Activated CD4-positive, CD25-positive, alpha-beta regulatory T cell treated with anti-CD3 and anti-CD28 coated beads, Interleukin-2, amount 50 U/mL, for 16 hours (primary cell): ENCODE results near the gene DAZAP2.
"Not testable (repeated sequence)": the region's sequence is repeated elsewhere in the genome, so short reads cannot be mapped to it uniquely, and the experiment has no call there.

Source experiments
- DNase-seq: peaks from one replicate; pipeline ENCODE4 v3.0.0-alpha.2; 2020; ENCODE audit warnings: low read depth, low spot score

The DAZAP2 gene

DNA sequence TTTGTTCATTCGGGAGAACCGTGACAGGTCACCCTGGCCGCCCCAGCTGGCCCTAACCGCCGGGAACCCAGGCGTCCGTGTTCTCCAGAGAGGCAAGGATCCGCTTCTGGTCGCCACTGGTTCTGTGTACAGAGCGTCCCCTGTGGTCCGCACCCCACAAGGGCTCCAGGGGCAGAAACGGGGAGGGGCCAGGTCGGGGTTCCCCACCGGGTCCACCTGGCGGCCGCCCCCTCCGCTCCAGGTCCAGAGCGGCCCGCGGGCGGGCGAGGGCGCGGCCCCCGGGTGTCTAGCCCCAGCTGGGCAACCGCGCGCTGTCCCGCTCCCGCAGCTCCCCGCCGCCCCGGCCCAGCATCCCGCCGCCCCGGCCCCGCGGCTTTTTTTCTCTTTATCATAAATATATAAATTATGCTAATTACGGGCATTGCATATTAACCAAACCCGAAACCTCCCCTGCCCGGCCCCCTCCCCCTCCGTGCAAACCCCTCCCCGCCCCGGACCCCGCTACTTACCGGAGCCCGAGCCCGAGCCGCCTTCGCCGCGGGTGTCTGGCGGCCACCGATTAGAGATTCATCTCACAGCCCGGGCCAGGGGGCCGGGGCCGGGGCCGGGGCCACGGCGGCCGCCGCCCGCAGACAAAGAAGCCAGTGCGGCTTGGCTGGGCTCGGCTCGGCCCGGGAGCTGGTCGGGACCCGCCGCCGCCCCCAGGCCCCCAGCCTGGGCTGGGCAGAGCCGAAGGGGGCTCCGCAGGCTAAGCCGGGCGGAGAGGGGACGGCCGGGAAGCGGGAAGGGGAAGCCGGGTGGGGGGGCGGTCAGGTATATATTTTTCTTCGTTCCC, 21.3 kb upstream of the DAZAP2 start:
- DNase-seq, result peak; percentile 6

DNA sequence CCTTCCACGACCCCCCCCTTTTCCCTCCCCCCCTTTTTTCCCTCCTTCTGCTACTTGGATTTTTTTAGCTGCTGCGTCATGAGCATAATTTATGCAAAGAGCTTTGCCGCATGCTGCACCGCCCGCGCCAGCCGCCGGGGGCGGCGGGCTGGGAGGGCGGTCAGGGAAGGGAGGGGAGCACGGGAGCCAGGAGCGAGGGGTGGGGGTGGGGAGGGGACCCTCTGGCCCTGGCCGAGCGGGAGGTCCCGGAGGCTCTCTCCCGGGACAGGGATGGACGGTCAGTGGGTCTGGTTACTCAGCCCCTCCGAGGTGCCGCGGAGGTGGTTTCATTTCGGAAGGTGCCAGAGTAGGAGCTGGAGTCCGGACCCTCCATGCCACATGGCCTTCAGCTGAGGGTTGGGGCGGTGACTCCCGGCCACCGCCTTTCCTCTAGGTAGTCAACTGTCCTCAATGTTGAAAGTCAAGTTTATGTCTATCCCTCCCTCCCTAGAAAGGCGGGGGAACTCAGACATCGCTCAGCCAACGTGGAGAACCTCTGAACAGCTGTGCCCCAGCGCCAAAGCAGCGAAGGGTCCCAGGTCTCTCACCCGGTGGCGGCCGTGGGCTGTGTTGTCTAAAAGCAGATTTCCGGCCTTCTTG, 20.5 kb upstream of the DAZAP2 start, which contains the start of gene POU6F1:
POU6F1 (minus strand) TSS at position 95 of the 639 bp plus-strand sequence. CDS start 11,226 bp downstream, outside the sequence.
- peak; percentile 37 for DNase-seq

DNA sequence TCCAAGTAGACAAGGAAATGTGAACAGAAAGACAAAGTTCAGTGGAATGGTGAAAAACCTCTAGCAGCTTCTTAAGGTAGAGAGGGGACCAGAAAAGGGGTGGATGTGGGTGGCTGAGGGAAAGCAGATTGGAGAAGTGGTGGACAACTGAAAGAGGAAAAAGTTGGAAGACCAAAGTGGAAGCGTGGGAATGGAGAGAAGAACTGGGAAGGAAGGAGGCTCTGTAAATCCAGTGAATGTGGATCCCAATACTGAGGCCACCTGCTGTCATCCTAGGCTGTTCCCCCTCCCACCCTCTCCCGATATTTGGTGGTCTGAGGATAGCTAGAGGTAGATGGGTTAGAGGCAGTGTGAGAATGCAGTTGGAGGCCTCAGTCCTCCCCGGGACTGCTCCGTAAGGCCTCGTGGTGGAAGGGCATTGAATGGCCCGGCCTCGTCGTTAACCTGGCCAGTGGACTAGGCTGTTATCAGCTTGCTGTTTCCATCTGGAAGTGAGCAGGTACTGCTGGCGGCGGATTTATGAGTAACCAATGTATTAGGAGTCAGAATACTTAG, 19.9 kb upstream of the DAZAP2 start:
- no peak for DNase-seq

DNA sequence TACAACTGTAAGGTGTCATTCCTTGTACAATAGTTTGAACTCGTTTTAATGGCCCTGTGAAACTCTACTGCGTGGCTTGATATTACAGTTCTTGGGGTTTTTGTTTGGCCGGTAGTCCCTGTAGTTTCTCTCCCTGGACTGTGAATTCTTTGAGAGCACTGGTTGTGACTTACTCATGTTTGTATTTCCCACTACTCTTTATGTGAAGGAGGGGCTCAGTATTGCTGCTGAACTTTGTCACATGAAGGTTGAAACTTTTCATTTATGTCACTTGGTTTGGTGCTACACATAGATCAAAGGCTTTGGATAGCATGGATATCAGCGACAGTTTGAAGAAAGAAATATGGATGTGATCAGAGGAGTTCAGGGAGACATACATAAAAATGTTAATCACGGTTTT, 19.3 kb upstream of the DAZAP2 start:
- DNase-seq, result no peak

DNA sequence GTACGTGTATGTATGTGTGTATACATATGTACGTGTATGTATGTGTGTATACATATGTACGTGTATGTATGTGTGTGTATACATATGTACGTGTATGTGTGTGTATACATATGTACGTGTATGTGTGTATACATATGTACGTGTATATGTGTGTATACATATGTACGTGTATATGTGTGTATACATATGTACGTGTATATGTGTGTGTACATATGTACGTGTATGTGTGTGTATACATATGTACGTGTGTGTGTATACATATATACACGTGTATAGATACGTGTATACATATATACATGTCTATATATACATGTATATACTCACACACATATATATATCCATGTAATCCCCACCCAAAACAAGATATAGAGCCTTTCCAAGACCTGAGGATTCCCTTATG, 18.8 kb upstream of the DAZAP2 start:
- not testable (repeated sequence) for DNase-seq

DNA sequence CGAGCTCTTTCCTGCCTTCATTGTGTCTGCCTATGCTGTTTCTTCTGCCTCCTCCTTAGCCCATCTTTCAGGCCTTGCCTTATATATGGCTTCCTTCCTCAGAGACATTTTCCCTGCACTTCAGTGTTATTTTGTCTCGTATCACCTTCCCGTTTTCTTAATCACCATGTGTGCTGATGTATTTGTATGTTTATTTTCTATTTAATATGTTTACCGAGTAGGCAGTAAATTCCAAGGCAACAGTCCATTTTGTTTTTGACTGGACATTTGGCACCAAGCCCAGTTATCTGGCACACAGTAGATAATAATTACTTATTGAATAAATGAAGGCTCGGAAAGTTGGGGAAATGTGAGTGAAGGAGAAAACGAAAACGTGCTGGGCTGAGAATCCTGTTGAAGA, 16.2 kb upstream of the DAZAP2 start:
- DNase-seq, result no peak

DNA sequence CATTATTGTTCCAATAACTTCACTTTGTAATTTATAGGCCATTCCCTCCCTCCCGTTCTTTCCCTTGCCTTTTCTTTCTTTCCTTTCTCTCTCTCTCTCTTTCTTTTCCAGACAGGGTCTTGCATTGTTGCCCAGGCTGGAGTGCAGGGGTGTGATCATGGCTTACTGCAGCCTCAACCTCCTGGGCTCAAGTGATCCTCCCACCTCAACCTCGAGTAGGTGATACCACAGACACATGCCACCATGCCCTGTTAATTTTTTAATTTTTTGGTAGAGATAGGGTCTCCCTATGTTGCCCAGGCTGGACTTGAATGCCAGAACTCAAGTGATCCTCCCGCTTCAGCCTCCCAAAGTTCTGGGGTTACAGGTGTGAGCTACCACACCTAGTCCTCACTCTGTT, 14.0 kb upstream of the DAZAP2 start:
- no peak for DNase-seq

DNA sequence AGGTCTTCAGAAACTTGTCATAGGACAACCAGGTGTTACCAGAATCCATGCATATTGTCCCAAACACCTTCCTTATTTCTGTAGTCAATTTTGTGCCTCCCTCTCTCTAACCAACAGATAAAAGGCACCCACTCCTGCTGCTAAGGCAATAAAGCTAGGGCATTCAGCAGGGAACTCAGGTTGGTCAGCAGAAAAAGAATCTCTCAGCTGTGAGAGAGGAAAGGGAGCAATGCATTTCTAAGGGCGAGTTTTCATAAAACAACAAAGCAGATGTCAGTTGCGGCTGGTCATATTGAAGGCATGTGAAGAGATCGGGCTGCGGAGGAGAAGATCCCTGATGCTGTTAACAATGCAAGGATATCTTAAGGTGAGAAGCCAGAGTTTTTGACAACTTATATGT, 13.4 kb upstream of the DAZAP2 start:
- DNase-seq, result no peak

DNA sequence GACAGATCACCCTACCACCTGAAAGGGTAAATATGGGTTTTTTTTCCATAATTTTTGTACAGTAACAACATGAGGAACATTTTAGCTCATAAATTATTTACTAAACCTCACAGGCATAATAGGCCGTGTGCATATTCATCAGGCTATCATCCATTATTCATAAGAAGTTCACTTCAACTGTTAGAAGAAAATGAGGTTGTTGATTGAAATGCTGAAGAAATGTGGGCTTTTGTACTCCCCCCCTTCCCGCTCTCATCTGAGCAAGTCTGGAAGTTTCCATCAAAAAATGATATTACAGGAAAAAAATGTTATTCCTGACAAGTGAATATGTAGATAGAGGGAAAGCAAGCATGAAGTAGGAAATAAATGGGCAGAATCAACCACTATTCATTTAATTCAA, 12.9 kb upstream of the DAZAP2 start:
- no peak for DNase-seq

DNA sequence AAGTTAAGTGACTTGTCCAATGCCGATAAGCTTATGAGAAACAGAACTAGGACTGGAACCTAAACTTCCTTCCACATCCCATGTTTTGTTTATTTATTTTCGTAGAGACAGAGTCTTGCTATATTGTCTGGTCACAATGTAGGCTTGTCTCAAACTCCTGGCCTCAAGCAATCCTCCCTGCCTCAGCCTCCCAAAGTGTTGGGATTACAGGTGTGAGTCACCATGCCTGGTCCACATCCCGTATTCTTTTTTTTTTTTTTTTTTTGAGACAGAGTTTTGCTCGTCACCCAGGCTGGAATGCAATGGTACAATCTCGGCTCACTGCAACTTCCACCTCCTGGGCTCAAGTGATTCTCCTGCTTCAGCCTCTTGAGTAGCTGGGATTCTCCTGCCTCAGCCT, 11.5 kb upstream of the DAZAP2 start:
- DNase-seq, result not testable (repeated sequence)

DNA sequence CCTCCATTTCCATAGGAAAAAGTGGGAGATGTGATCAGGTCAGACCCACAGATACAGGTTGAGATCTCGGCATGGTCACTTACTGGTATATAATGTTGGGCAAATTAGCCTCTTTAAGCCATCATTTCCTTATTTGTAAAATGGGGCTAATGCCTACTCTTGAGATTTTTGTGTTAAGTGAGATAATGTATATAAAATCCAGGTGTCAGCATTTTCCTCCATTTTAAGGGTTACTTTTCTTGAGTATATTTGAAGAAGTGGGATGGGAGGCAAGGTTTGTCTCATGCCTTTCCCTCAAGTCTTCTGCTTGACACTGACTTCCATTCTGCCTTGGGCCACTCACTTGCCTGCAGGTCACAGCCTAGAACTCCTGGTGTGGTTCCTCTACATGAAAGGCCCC, 10.7 kb upstream of the DAZAP2 start:
- no peak for DNase-seq

DNA sequence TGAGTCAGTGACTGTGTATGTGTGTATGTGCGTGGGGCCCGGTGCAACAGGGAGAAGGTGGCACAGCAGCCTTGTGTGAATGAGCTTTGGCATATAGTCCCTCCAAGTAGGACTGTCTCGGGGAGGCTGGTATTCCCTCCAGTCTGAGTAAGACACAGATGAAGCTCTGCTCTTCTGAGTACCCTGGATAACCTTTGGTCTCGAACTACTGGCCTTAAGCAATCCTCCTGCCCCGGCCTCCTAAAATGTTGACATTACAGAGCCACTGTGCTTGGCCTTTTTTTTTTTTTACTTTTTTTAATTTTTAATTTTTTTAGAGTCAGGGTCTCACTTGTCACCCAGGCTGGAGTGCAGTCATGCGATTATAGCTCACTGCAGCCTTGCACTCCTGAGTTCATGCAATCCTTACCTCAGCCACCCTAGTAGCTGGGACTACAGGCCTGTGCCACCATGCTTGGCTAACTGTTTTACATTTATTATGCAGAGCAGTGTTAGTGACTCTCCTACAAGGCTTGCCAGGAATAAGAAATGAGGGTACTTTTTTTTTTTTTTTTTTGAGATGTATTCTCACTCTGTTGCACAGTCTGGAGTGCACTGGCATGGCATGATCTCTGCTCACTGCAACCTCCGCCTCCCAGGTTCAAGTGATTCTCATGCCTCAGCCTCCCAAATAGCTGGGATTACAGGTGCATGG, 9.4 kb upstream of the DAZAP2 start:
- DNase-seq, result no peak

DNA sequence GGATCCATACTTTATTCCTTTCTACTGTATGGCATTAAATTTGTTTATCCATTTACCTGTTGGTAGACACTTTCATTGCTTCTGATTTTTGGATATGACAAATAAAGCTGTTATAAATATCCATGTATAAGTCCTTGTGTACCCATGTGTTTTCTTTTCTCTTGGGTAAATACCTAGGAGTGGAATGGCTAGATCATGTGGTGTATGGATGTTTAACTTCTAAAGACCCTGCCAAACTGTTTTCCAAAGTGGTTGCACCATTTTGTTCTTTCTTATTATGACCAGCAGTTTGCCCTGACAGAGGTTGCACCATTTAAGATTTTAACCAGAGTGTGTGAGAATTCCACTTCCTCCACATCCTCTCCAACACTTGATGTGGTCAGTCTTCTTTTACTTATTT, 6.0 kb upstream of the DAZAP2 start:
- DNase-seq, result no peak

DNA sequence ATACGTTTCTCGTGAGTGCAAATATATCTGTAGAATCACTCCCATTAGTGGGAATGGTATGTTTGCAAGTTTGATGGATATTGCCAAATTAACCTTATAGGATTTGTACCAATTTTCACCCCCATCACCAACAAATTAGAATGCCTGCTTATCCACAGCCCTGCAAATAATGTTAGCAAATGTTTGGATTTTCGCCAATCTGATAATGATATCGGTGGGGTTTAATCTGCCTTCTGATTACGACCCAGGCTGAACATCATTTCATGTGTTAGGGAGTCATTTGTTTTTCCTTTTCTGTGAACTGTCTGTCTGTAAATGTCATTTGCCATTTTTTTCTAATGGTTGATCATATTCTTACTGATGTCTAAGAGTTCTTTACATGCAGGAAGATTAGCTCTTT, 4.1 kb upstream of the DAZAP2 start:
- DNase-seq, result no peak

DNA sequence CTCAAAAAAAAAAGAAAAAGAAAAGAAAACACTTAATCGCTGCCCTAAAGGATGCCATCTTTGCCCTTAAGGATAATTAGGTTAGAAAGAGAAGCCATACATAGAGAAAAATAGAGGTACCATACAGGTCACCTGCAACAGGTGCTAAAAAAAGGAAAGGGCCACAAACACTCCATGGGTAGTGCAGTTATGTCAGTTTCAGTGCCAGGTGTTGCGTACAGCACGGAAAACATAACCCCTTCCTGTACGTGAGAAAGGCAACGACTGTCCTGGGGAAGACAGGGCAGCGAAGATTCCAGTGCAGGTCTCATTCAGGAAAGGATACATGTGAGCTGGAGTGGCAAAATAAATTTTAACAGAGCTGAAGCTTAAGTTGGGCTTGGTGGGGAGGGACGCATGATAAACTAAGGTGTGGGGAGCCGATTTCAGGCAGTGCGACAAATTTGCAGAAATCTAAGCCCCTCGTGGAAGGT, 553 bp upstream of the DAZAP2 start:
- DNase-seq, result no peak

DNA sequence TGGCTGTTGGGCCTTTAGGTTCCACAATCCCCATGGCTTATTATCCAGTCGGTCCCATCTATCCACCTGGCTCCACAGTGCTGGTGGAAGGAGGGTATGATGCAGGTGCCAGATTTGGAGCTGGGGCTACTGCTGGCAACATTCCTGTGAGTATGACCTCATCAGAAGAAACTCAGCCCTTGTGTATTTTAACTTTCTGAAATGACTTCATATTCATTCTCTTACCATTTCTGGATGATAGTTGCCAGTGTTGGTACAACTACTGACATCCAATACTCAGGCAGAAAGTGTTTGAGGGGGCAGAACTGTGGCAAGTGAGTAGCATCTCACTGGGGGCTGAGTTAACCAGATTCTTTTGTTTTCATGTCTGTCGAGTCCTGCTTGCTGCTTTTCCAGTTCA, 2.3 kb downstream of the DAZAP2 start:
- no peak for DNase-seq

DNA sequence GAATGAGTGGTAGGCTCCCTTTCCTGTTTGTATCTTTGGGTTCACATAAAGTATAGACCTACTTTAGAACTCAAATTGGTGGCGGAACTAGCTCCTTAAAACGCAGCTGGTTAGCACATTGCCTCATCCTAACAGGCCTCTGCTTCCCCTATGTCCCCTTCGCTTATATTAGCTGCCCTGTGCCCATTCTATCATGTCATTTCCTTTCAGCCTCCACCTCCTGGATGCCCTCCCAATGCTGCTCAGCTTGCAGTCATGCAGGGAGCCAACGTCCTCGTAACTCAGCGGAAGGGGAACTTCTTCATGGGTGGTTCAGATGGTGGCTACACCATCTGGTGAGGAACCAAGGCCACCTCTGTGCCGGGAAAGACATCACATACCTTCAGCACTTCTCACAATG, 3.5 kb downstream of the DAZAP2 start:
- no peak for DNase-seq

DNA sequence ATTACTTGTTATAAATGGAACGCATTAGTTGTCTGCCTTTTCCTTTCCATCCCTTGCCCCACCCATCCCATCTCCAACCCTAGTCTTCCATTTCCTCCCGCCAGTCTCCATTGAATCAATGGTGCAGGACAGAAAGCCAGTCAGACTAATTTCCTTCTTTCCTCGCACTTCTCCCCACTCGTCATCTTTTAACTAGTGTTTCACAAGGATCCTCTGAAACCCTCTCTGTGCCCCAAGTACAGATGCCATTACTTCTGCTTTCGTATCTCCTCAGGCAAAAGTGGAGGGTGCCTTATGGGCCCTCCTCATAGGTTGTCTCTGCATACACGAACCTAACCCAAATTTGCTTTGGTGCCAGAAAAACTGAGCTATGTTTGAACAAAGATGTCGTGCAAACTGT, 4.2 kb downstream of the DAZAP2 start:
- no peak for DNase-seq

DNA sequence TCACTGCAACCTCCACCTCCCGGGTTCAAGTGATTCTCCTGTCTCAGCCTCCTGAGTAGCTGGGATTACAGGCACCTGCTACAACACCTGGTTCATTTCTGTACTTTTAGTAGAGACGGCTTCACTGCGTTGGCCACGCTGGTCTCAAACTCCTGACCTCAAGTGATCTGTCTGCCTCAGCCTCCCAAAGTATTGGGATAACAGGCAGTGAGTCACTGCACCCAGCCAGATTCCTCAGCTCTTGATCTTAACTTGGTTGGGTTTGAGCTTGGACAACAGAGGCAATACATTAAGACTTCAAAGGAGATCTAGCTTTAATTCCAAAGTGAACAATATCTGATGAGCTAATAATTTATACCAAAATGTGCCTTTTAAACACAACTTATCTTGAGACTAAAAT, 5.6 kb downstream of the DAZAP2 start:
- no peak for DNase-seq

DNA sequence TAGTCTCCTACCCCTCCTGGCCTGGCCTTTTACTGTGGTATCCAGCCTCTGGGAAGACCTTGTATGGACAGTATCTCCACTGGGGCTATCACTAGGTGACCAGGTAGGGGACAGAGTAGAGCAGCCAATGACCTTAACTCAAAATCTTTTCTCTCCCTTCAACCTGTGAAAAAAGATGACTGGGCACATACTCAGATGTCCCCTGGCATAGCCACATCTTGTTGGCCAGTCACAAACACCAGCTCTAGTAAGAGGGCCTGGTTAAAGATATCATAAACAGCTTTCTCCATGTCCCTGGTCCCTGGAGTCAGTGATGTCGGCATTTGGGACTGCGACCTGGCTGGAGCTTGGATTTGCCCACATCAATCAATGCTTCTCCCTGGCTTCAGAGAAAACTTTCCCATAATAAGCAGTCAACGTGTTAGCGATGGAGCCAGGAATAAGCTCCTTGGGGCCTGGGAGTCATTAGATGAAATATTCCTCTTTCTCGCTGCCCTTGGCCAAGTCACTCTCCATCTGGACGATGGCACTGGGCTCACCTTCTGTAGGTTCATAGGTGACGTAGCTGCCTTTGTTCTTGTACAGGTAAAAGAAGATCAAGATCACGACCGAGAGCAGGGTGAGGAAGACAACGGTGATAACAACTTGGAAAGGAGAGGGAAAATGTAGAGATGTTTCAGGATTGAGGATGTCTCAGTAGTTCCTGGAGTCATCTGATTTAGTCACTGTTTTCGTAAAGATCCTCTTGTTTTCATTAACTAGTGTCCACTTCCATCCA, 7.0 kb downstream of the DAZAP2 start:
- no peak for DNase-seq

DNA sequence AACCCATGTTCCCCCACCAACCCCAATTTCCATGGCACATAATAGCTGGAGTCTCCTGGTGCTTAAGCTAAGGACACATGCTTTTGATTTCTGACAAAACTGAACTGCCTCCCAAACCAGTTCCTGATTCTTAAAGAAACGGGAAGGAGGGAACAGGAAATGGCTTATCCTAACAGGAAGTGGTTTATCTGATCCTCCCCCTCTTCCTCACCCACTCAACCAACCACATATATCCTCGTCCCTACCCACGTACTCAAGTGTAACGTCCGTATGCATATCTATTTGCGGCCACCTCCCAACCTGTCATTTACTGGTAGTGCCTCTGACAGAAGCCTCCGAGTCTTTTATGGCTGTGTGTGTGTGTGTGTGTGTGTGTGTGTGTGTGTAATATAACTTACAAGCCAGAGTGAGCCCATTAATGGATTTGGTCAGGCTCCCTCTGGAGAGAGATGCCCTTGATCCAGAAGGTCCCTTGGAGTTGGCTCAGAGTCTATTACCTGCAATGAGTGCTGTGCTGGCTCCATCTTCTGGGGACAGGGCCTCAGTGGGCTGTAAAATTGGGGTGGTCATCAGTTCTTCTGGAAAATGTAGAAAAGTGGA, 7.7 kb downstream of the DAZAP2 start:
- no peak for DNase-seq
